DMS53 treated with DMSO at 0.1 percent for 48 hours (cell line): Measurements from ENCODE around the gene RNPEPL1.

Source experiments
- DNase-seq: peaks from one replicate; lab custom pipeline; 2025; ENCODE audit not compliant: unreplicated experiment; lab: John Stamatoyannopoulos, UW

RNPEPL1 gene

GRCh38 chr2:240624011-240624949, 56.0 kb downstream of the RNPEPL1 start:
- no peak for DNase-seq

- DNase-seq, result no peak
Observed at GRCh38 chr2:240624950-240625621, 56.8 kb downstream of the RNPEPL1 start, which contains the start of gene GPR35. Gene GPR35, plus strand, starts transcription at chr2:240625480. Its CDS starts 4,473 bp downstream, at chr2:240629953.

- DNase-seq, result no peak
Observed at GRCh38 chr2:240626531-240627300, 58.4 kb downstream of the RNPEPL1 start.

GRCh38 chr2:240627736-240628506, 59.6 kb downstream of the RNPEPL1 start:
- no peak for DNase-seq

- DNase-seq, result no peak
Observed at GRCh38 chr2:240628507-240628807, 60.2 kb downstream of the RNPEPL1 start.

GRCh38 chr2:240628808-240629618, 60.7 kb downstream of the RNPEPL1 start:
- DNase-seq, result no peak

GRCh38 chr2:240629619-240629967, 61.3 kb downstream of the RNPEPL1 start:
- DNase-seq, result no peak

- DNase-seq, result no peak
Observed at GRCh38 chr2:240629968-240630770, 61.9 kb downstream of the RNPEPL1 start.
